HCT116 (cell line): ENCODE data around the gene RNF4. TPM values are rescaled to one million over a fixed set of nuclear protein-coding genes. Genes with fewer than 3 reads are reported as not detected.
"Not testable (repeated sequence)": the region's sequence is repeated elsewhere in the genome, so short reads cannot be mapped to it uniquely, and the experiment has no call there.

ENCODE experiments used
- ATAC-seq: fragments of 200-7000 bp; cut with Tn5 transposase; 2 replicates; pipeline ENCODE4 v1.9.1; 2020; ENCODE audit warnings: mild to moderate bottlenecking, moderate library complexity
- BruUV-seq: library from RNA; stranded (reverse); fragments of 400-500 nt; replicated peaks from 2 replicates; lab custom pipeline; 2021; lab: Mats Ljungman, UMichigan
- CTCF ChIA-PET: fragments of 300-600 bp; sonication (Branson Sonifier 250); formaldehyde crosslinking; loops from one replicate; lab custom pipeline; 2021; ENCODE audit warnings: antibody characterized with exemption; lab: Charles Lee
- POLR2A ChIA-PET: fragments of 300-600, 350-600 bp; sonication (Branson Sonifier 250); formaldehyde crosslinking; loops from one replicate; lab custom pipeline; 2021; ENCODE audit warnings: antibody characterized with exemption; lab: Charles Lee
- RAD21 ChIA-PET, 2 experiments: fragments of 300-600 bp; sonication (Branson Sonifier 250); formaldehyde crosslinking; loops; one replicate each; lab custom pipeline; 2023; ENCODE audit warnings: low total read pairs in 2 of 2; ENCODE audit not compliant: uncharacterized antibody in 2 of 2, unreplicated experiment in 2 of 2, low non-redundant PET in 1 of 2; lab: Charles Lee
- DNase-seq: peaks from one replicate; pipeline ENCODE4 v3.0.0-alpha.2; 2010; ENCODE audit warnings: low read depth, low spot score
- H2AFZ ChIP-seq: fragments of 200-600 bp; shearing (Covaris generic), sonication (generic); 2 replicates; pipeline ENCODE4 v1.6.1; 2017; ENCODE audit warnings: low read depth, mixed run types, mixed read lengths, antibody characterized with exemption, low read length; ENCODE audit not compliant: poor library complexity, severe bottlenecking
- H3K27ac ChIP-seq: 2 replicates; pipeline ENCODE4 v1.5.1; 2012; ENCODE audit warnings: low read depth, low read length
- H3K27me3 ChIP-seq: fragments of 200-600 bp; sonication (generic); 2 replicates; pipeline ENCODE4 v1.6.1; 2016; ENCODE audit warnings: mixed run types, low read length, mixed read lengths; ENCODE audit not compliant: insufficient read depth
- H3K36me3 ChIP-seq, 2 experiments: fragments of 200-500 bp in 1 of 2; fragments of 200-600 bp in 1 of 2; sonication (Bioruptor generic) in 1 of 2; sonication (generic) in 1 of 2; 2 replicates each; pipeline versions ENCODE4 v1.5.1 to v1.6.1; 2014 to 2016; ENCODE audit warnings: low read length in 2 of 2, inconsistent platforms in 1 of 2, mixed read lengths in 1 of 2, mixed run types in 1 of 2; ENCODE audit not compliant: insufficient read depth in 2 of 2, control insufficient read depth in 1 of 2
- H3K4me1 ChIP-seq, 2 experiments: fragments of 200-600 bp in 1 of 2; sonication (generic) in 1 of 2; 2 replicates each; pipeline versions ENCODE4 v1.5.1 to v1.6.1; 2012 to 2017; ENCODE audit warnings: low read length in 2 of 2, inconsistent platforms in 1 of 2, mild to moderate bottlenecking in 1 of 2, mixed read lengths in 1 of 2, mixed run types in 1 of 2, moderate library complexity in 1 of 2; ENCODE audit not compliant: insufficient read depth in 2 of 2, control insufficient read depth in 1 of 2
- H3K4me2 ChIP-seq: fragments of 200-600 bp; sonication (generic); 2 replicates; pipeline ENCODE4 v1.6.1; 2017; ENCODE audit warnings: mixed run types, low read length, mixed read lengths
- H3K4me3 ChIP-seq, 2 experiments: fragments of 200-600 bp in 1 of 2; sonication (generic) in 1 of 2; replicated peaks in 1 of 2; 2 replicates each; pipeline ENCODE4 v1.5.1; 2011 to 2016; ENCODE audit warnings: low read length in 2 of 2, control low read depth in 1 of 2, low read depth in 1 of 2, mild to moderate bottlenecking in 1 of 2, mixed read lengths in 1 of 2, mixed run types in 1 of 2
- H3K79me2 ChIP-seq: fragments of 200-600 bp; sonication (generic); 2 replicates; pipeline ENCODE4 v1.6.1; 2017; ENCODE audit warnings: mild to moderate bottlenecking, mixed run types, low read length, moderate library complexity, mixed read lengths; ENCODE audit not compliant: insufficient read depth
- H3K9ac ChIP-seq: fragments of 200-600 bp; sonication (generic); 2 replicates; pipeline ENCODE4 v1.6.1; 2016; ENCODE audit warnings: low read length, mixed read lengths
- H3K9me2 ChIP-seq: fragments of 200-600 bp; sonication (generic), shearing (Covaris generic); 2 replicates; pipeline ENCODE4 v1.6.1; 2017; ENCODE audit warnings: mixed run types, mild to moderate bottlenecking, moderate library complexity; ENCODE audit not compliant: insufficient read depth
- H3K9me3 ChIP-seq, 2 experiments: fragments of 200-500 bp in 1 of 2; fragments of 200-600 bp in 1 of 2; sonication (Bioruptor generic) in 1 of 2; sonication (generic) in 1 of 2; 2 replicates each; pipeline ENCODE4 v1.6.1; 2014 to 2017; ENCODE audit warnings: low read length in 2 of 2, mixed read lengths in 2 of 2, inconsistent platforms in 1 of 2, low read depth in 1 of 2, mild to moderate bottlenecking in 1 of 2, mixed run types in 1 of 2, moderate library complexity in 1 of 2; ENCODE audit not compliant: control insufficient read depth in 1 of 2, insufficient read depth in 1 of 2
- H4K20me1 ChIP-seq: fragments of 200-600 bp; sonication (generic), shearing (Covaris generic); 2 replicates; pipeline ENCODE4 v1.6.1; 2017; ENCODE audit warnings: mixed run types, mild to moderate bottlenecking, moderate library complexity; ENCODE audit not compliant: insufficient read depth
- EZH2 ChIP-seq: fragments of 200-600 bp; sonication (generic); IDR thresholded peaks from 2 replicates; pipeline ENCODE4 v1.6.1; 2017; ENCODE audit warnings: antibody characterized with exemption, mixed run types
- intact Hi-C: fragments of 100-400 bp; cut with micrococcal nuclease; formaldehyde crosslinking; loops from 2 replicates; pipeline ENCODE4 v1.10.0; 2022
- total RNA-seq: library from RNA; stranded (reverse); gene quantifications from one replicate; pipeline ENCODE4 v1.2.1, GENCODE V29; 2021; ENCODE audit not compliant: unreplicated experiment

RNF4 gene
- total RNA-seq, 1 experiment from 2014 or later, result 62.3 TPM

DNA sequence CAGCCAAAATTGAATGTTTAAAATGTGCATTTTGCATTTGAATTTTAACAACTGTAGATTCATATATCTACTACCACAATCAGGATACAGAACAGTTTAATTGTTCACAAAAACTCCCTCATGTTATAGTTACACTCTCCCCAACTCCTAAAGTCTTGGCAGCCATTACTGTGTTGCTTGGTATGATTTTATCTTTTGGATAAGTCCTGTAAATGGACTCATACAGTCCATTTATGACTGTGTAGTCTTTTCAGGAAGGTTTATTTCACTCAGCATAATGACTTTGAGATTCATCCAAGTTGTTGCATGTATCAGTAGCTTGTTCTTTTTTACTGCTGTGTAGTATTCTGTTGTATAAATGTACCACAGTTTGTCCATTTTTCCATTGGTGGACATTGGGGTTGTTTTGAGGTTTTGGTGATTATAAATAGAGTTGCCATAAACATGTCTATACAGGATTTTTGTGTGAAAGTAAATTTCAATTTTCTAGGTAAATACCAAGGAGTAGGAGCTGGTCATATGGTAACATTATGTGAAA is 77.4 kb downstream of the RNF4 start:
- RAD21 ChIA-PET, result interaction anchor here in 1 of 2 experiments (0.9 kb wide), 1 partner anchor 55 kb away, joined by 3 read pairs; no protein-coding TSS in a partner anchor
- ATAC-seq (no peak), DNase-seq (no peak)
- Histone ChIP-seq H3K36me3 (no peaks in the 10 kb centered on the region), H3K9me3 (no peaks in the 10 kb centered on the region), H3K9ac (no peak overlapping the region), H3K27me3 (no peaks in the 10 kb centered on the region), H4K20me1 (peaks cover 8% of the 10 kb centered on the region; the same call in 1 of the 2 replicates), H3K4me3 (no peak overlapping the region), H3K27ac (no peak overlapping the region), H2AFZ (no peak overlapping the region), H3K4me1 (no peaks in the 10 kb centered on the region), H3K79me2 (peaks cover 92% of the 10 kb centered on the region), H3K4me2 (no peak overlapping the region), H3K9me2 (no peaks in the 10 kb centered on the region)
- BruUV-seq, result no TSS peak
- no peak for TF ChIP-seq EZH2
- POLR2A ChIA-PET, result no interaction called here
- CTCF ChIA-PET, result no interaction called here
- intact Hi-C loops, result no loop called here

DNA sequence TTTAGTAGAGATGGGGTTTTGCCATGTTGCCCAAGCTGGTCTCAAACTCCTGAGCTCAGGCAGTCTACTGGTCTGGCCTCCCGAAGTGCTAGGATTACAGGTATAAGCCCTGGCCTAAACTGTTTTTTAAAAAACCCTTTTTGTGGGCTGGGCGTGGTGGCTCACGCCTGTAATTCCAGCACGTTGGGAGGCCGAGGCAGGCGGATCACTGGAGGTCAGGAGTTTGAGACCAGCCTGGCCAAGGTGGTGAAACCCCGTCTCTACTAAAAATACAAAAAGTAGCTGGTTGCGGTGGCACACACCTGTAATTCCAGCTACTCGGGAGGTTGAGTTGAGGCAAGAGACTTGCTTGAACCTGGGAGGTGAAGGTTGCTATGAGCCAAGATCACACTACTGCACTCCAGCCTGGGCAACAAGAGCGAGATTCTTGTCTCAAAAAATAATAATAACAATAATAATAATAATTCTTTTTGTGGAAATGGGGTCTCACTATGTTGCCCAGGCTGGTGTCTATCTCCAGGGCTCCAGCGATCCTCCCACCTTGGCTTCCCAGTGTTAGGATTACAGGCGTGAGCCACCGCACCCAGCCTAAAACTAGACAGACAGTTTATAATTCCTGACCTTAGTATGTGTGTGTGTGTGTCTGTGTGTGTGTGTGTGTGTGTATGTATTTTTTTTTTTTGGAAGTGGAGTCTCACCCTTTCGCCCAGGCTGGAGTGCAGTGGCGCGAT is 78.2 kb downstream of the RNF4 start:
- RAD21 ChIA-PET, result interaction anchor here in 1 of 2 experiments (0.9 kb wide), 1 partner anchor 56 kb away, joined by 3 read pairs; no protein-coding TSS in a partner anchor
- intact Hi-C loops, BruUV-seq: not testable (repeated sequence)

More for the DNA sequence above, 78.2 kb downstream of the RNF4 start:
- H3K36me3 ChIP-seq, H3K4me3 ChIP-seq, H3K27me3 ChIP-seq, DNase-seq, H3K9me3 ChIP-seq, H3K9ac ChIP-seq, H3K4me1 ChIP-seq, H3K27ac ChIP-seq, H2AFZ ChIP-seq, H3K4me2 ChIP-seq, POLR2A ChIA-PET, CTCF ChIA-PET, H3K9me2 ChIP-seq, ATAC-seq: not testable (repeated sequence)
- Histone ChIP-seq H3K79me2 (peaks cover 92% of the 10 kb centered on the region), H4K20me1 (peaks cover 10% of the 10 kb centered on the region; the same call in 1 of the 2 replicates)
